ENCODE results near the gene HMGN1.

Gene HMGN1

GRCh38 chr21:39345440-39345839 lies 3.4 kb downstream of the HMGN1 start:
- no peak for TF ChIP-seq CTCF (IDR thresholded peaks at IDR 0.05; ENCODE audit: insufficient read depth, missing control alignments)
- FAIRE-seq (no peak), DNase-seq (ENCODE audit: insufficient read length, low spot score) (no peak)

DNA sequence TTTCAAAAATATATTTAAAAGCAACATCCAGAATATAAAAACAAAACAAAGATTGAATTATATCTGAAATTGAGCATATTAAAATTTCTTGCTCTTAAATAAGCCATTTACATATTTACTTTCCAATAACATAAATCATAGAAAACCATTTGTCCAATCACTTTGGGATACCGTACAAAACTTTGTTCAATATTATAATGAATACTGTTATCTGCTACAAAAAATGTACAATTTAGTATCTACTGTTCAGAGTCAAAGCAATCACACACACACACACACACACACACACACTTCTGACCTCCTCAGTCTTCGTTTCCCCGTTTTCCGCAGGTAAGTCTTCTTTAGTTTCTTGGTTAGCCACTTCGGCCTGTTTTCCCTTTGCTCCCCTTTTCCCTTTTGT lies 4.0 kb downstream of the HMGN1 start:
- no peak for TF ChIP-seq CTCF (IDR thresholded peaks at IDR 0.05; ENCODE audit: insufficient read depth, missing control alignments)
- FAIRE-seq (no peak), DNase-seq (ENCODE audit: insufficient read length, low spot score) (no peak)

- FAIRE-seq (no peak), DNase-seq (ENCODE audit: insufficient read length, low spot score) (no peak)
- TF ChIP-seq CTCF (IDR thresholded peaks at IDR 0.05; ENCODE audit: insufficient read depth, missing control alignments), result no peak
Measured at GRCh38 chr21:39341249-39341923, 7.5 kb downstream of the HMGN1 start.

DNA sequence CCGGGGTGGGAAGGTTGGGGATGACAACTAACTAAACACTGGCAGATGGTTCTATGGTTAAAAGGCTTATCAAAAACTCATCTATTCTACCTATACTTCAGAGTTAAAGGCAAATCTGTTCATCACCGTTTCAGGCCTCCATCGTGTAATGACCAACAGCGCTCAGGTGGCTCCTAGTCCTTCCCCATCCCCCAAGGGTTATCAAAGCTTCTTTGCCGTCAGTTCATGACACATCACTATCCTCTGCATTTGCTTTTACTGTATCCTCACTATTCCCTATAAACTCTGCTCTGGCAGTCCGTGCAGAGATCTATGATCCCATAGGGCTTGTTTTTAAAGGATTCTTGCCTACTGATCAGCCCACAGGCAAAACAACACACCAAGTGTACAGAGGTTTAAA lies 8.2 kb downstream of the HMGN1 start:
- DNase-seq (ENCODE audit: insufficient read length, low spot score), result no peak
- no peak for FAIRE-seq
- TF ChIP-seq CTCF (IDR thresholded peaks at IDR 0.05; ENCODE audit: insufficient read depth, missing control alignments), result no peak

DNA sequence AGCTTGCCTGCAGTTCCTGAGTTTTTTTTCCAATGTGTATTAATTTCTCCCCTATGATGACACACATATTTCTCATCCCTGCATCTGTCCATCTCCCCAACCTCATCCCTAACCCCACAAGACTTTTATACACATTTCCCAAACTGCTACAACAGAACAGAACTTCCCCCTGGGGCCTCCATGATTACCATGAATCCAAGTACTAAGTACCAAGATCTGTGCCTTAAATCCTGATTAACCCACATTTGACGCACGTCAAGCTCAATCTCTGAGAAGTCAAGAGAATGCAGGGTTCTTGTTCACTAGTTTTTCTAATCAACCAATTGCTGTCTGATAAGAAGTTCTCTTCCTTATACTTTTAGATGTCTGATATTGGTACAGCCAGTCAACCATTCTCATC lies 9.7 kb downstream of the HMGN1 start:
- FAIRE-seq (peak; percentile 25), DNase-seq (ENCODE audit: insufficient read length, low spot score) (no peak)
- no peak for TF ChIP-seq CTCF (IDR thresholded peaks at IDR 0.05; ENCODE audit: insufficient read depth, missing control alignments)

GRCh38 chr21:39336457-39337008 lies 12.4 kb downstream of the HMGN1 start:
- FAIRE-seq (no peak), DNase-seq (ENCODE audit: insufficient read length, low spot score) (no peak)
- TF ChIP-seq CTCF (IDR thresholded peaks at IDR 0.05; ENCODE audit: insufficient read depth, missing control alignments), result peak; percentile 22

- TF ChIP-seq CTCF (IDR thresholded peaks at IDR 0.05; ENCODE audit: insufficient read depth, missing control alignments), result no peak
- no peak for FAIRE-seq
Measured at GRCh38 chr21:39334611-39335010, 14.3 kb downstream of the HMGN1 start.

More at GRCh38 chr21:39334611-39335010, 14.3 kb downstream of the HMGN1 start:
- no peak for DNase-seq (ENCODE audit: insufficient read length, low spot score)

Data from D721Med (cell line).